Stimulated activated CD4-positive, alpha-beta T cell treated with anti-CD3 and anti-CD28 coated beads, TNF-alpha, amount 100 ng/mL, for 1 hour (primary cell): ENCODE measurements around the gene ORAI2.
"Not testable (repeated sequence)": the region's sequence is repeated elsewhere in the genome, so short reads cannot be mapped to it uniquely, and the experiment has no call there.

Experiments used
- DNase-seq, 3 donors: peaks; one replicate each; pipeline ENCODE4 v3.0.0-alpha.2; 2020; ENCODE audit warnings: low read depth in 3 of 3, low spot score in 1 of 3

Gene ORAI2

GRCh38 chr7:102494473-102495149, 61.2 kb downstream of the ORAI2 start:
- not testable (repeated sequence) for DNase-seq

- not testable (repeated sequence) for DNase-seq
These were observed 63.5 kb downstream of the ORAI2 start for GRCh38 chr7:102496861-102497260.

DNA sequence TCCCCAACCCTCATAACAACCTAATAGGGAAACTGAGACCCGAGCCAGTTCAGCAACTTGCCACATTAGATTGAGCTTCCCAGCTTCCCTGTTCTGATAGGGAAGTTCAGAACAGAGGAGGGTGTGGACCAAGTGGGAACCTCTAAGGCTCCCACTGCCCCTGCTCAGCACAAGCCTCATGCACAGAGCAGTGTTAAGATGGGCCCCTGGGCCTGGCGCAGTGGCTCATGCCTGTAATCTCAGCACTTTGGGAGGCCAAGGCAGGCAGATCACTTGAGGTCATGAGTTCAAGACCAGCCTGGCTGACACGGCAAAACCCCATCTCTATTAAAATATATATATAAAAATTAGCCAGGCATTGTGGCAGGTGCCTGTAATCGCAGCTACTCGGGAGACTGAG, 63.9 kb downstream of the ORAI2 start:
- not testable (repeated sequence) for DNase-seq

- not testable (repeated sequence) for DNase-seq
These were observed 64.9 kb downstream of the ORAI2 start for GRCh38 chr7:102498321-102498720.

- not testable (repeated sequence) for DNase-seq
These were observed 69.8 kb downstream of the ORAI2 start for GRCh38 chr7:102503141-102503540.

- DNase-seq: not testable (repeated sequence)
These were observed 72.2 kb downstream of the ORAI2 start for GRCh38 chr7:102505298-102506185.
